HCT116 (cell line): Measurements from ENCODE around the gene SHISA6.

Experiments
- EZH2 ChIP-seq: fragments of 200-600 bp; sonication (generic); IDR thresholded peaks from 2 replicates; pipeline ENCODE4 v1.6.1; 2017; ENCODE audit warnings: antibody characterized with exemption, mixed run types
- POLR2A ChIP-seq: IDR thresholded peaks from 2 replicates; pipeline ENCODE4 v1.7.0; 2011; ENCODE audit warnings: borderline replicate concordance; ENCODE audit not compliant: insufficient read depth, insufficient read length; ENCODE audit errors: extremely low read depth
- POLR2AphosphoS5 ChIP-seq: IDR thresholded peaks from 2 replicates; pipeline ENCODE4 v1.6.1; 2011; ENCODE audit warnings: mild to moderate bottlenecking, low read depth, low read length, moderate library complexity
- RAD21 ChIP-seq: IDR thresholded peaks from 2 replicates; pipeline ENCODE4 v1.6.1; 2012; ENCODE audit warnings: low read depth, mild to moderate bottlenecking
- REST ChIP-seq: IDR thresholded peaks from 2 replicates; pipeline ENCODE4 v1.6.1; 2012; ENCODE audit warnings: low read depth
- SP1 ChIP-seq: IDR thresholded peaks from 2 replicates; pipeline ENCODE4 v1.6.1; 2012; ENCODE audit warnings: low read depth
- SRF ChIP-seq: IDR thresholded peaks from 2 replicates; pipeline ENCODE4 v1.6.1; 2012; ENCODE audit warnings: low read depth
- YY1 ChIP-seq: IDR thresholded peaks from 2 replicates; pipeline ENCODE4 v1.6.1; 2011; ENCODE audit warnings: low read length, low read depth, moderate library complexity, mild to moderate bottlenecking; ENCODE audit not compliant: insufficient replicate concordance; ENCODE audit errors: extremely low read depth
- TF ChIP-seq, protein P1 (sequence below), 3 experiments: fragments of 200-600 bp in 1 of 3; sonication (generic) in 1 of 3; IDR thresholded peaks in 2 of 3; conservative IDR thresholded peaks in 1 of 3; 2 replicates each; pipeline ENCODE4 v1.5.1; 2012 to 2017; ENCODE audit warnings: low read depth in 2 of 3, low read length in 2 of 3, antibody characterized with exemption in 1 of 3, borderline replicate concordance in 1 of 3, control low read depth in 1 of 3, mild to moderate bottlenecking in 1 of 3, mixed read lengths in 1 of 3, mixed run types in 1 of 3, moderate library complexity in 1 of 3; ENCODE audit not compliant: insufficient read depth in 1 of 3

GRCh38 chr17:11212792-11213191 lies 28.2 kb upstream of the SHISA6 start:
- TF ChIP-seq YY1 (no peak), RAD21 (no peak), POLR2A (no peak), EZH2 (no peak), POLR2AphosphoS5 (no peak), SP1 (no peak), SRF (no peak), REST (no peak)
- TF ChIP-seq, protein P1, sequence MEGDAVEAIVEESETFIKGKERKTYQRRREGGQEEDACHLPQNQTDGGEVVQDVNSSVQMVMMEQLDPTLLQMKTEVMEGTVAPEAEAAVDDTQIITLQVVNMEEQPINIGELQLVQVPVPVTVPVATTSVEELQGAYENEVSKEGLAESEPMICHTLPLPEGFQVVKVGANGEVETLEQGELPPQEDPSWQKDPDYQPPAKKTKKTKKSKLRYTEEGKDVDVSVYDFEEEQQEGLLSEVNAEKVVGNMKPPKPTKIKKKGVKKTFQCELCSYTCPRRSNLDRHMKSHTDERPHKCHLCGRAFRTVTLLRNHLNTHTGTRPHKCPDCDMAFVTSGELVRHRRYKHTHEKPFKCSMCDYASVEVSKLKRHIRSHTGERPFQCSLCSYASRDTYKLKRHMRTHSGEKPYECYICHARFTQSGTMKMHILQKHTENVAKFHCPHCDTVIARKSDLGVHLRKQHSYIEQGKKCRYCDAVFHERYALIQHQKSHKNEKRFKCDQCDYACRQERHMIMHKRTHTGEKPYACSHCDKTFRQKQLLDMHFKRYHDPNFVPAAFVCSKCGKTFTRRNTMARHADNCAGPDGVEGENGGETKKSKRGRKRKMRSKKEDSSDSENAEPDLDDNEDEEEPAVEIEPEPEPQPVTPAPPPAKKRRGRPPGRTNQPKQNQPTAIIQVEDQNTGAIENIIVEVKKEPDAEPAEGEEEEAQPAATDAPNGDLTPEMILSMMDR (IDR thresholded peaks at IDR 0.05 in 2 of 3, conservative IDR thresholded peaks at IDR 0.05 in 1 of 3; ENCODE audit: borderline replicate concordance in 1 of 3, insufficient read depth in 1 of 3, low read depth in 2 of 3, low read length in 2 of 3): no peak
